ENCODE results near the gene SLC25A21.

The SLC25A21 gene

GRCh38 chr14:36773136-36773540 lies 399.3 kb downstream of the SLC25A21 start (continued):
- TF ChIP-seq TSHZ1 (tag by site-specific recombination; IDR thresholded peaks at IDR 0.05; ENCODE audit: borderline replicate concordance): peak; percentile 67; the same call in 1 of the 2 replicates
- peak; percentile 38; the same call in 1 of the 2 replicates for TF ChIP-seq PRDM6 (tag by site-specific recombination; IDR thresholded peaks at IDR 0.05)
- TF ChIP-seq ZBTB21 (tag by site-specific recombination; IDR thresholded peaks at IDR 0.05): peak; percentile 44; the same call in 1 of the 2 replicates
- TF ChIP-seq OVOL3 (tag by site-specific recombination; IDR thresholded peaks at IDR 0.05): no peak
- TF ChIP-seq MZF1 (tag by site-specific recombination; IDR thresholded peaks at IDR 0.05; ENCODE audit: borderline replicate concordance): no peak
- TF ChIP-seq ZXDB (tag by site-specific recombination; IDR thresholded peaks at IDR 0.05): peak; percentile 59
- TF ChIP-seq KLF8 (tag by site-specific recombination; IDR thresholded peaks at IDR 0.05): peak; percentile 58; the same call in 1 of the 2 replicates
- TF ChIP-seq, protein P1, sequence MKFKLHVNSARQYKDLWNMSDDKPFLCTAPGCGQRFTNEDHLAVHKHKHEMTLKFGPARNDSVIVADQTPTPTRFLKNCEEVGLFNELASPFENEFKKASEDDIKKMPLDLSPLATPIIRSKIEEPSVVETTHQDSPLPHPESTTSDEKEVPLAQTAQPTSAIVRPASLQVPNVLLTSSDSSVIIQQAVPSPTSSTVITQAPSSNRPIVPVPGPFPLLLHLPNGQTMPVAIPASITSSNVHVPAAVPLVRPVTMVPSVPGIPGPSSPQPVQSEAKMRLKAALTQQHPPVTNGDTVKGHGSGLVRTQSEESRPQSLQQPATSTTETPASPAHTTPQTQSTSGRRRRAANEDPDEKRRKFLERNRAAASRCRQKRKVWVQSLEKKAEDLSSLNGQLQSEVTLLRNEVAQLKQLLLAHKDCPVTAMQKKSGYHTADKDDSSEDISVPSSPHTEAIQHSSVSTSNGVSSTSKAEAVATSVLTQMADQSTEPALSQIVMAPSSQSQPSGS (tag by site-specific recombination; IDR thresholded peaks at IDR 0.05; ENCODE audit: low read depth): no peak
- no peak for TF ChIP-seq ZNF274 (IDR thresholded peaks at IDR 0.05; ENCODE audit: low read length)
- no peak for TF ChIP-seq ZNF274 (tag by site-specific recombination; IDR thresholded peaks at IDR 0.05; ENCODE audit: borderline replicate concordance)
- TF ChIP-seq ZNF600 (tag by site-specific recombination; IDR thresholded peaks at IDR 0.05): peak; percentile 58; the same call in 1 of the 2 replicates
- TF ChIP-seq ZBTB48 (tag by site-specific recombination; IDR thresholded peaks at IDR 0.05): peak; percentile 43; the same call in 1 of the 2 replicates
- TF ChIP-seq TRIM28 (IDR thresholded peaks at IDR 0.05; ENCODE audit: borderline replicate concordance, low read length): peak; percentile 12; the same call in 1 of the 2 replicates
- TF ChIP-seq ZNF654 (tag by site-specific recombination; IDR thresholded peaks at IDR 0.05; ENCODE audit: low read depth): peak; percentile 34
- peak; percentile 82; the same call in 1 of the 2 replicates for TF ChIP-seq ZEB2 (tag by site-specific recombination; IDR thresholded peaks at IDR 0.05)

GRCh38 chr14:36771028-36771640 lies 401.3 kb downstream of the SLC25A21 start:
- ChIA-PET CTCF (interaction anchor here (0.6 to 3.5 kb wide), 4 partner anchors 15 to 347 kb away, joined by 4 to 13 read pairs (median 8); no protein-coding TSS in a partner anchor), POLR2A (no interaction called here)
- TF ChIP-seq SCRT1 (tag by site-specific recombination; IDR thresholded peaks at IDR 0.05; ENCODE audit: borderline replicate concordance): no peak
- TF ChIP-seq ZBTB44 (tag by site-specific recombination; IDR thresholded peaks at IDR 0.05): no peak
- no peak for TF ChIP-seq ZNF777 (tag by site-specific recombination; IDR thresholded peaks at IDR 0.05; ENCODE audit: borderline replicate concordance)
- 0 out of 2 replicates have a peak, but pooled peaks have one; percentile 39 for TF ChIP-seq ZNF174 (tag by site-specific recombination; IDR thresholded peaks at IDR 0.05)
- no peak for TF ChIP-seq OVOL3 (tag by site-specific recombination; IDR thresholded peaks at IDR 0.05)
- peak; percentile 54; the same call in 1 of the 2 replicates for TF ChIP-seq PRDM6 (tag by site-specific recombination; IDR thresholded peaks at IDR 0.05)
- peak; percentile 43; the same call in 1 of the 2 replicates for TF ChIP-seq ZXDB (tag by site-specific recombination; IDR thresholded peaks at IDR 0.05)
- Histone ChIP-seq H3K4me3 (ENCODE audit: low read depth, low read length) (no peak overlapping the region), H3K4me1 (ENCODE audit: control insufficient read depth, insufficient read depth, low read length) (peaks cover 47% of the 10 kb centered on the region), H3K9me3 (ENCODE audit: control insufficient read depth, insufficient read depth, low read depth, low read length) (no peaks in the 10 kb centered on the region), H3K36me3 (ENCODE audit: control insufficient read depth in 2 of 2, insufficient read depth in 1 of 2, low read length in 2 of 2) (no peaks in the 10 kb centered on the region), H3K27ac (ENCODE audit: extremely low read depth, low read depth, low read length) (0 out of 2 replicates have a peak overlapping the region, but pooled peaks have one; percentile 16)
